GM04503 (cell line): ENCODE data around the gene LY86.
"Not testable (repeated sequence)": the region's sequence is repeated elsewhere in the genome, so short reads cannot be mapped to it uniquely, and the experiment has no call there.

Source experiments
- DNase-seq: peaks from one replicate; pipeline ENCODE4 v3.0.0-alpha.2; 2012; ENCODE audit warnings: low read depth

The LY86 gene

DNA sequence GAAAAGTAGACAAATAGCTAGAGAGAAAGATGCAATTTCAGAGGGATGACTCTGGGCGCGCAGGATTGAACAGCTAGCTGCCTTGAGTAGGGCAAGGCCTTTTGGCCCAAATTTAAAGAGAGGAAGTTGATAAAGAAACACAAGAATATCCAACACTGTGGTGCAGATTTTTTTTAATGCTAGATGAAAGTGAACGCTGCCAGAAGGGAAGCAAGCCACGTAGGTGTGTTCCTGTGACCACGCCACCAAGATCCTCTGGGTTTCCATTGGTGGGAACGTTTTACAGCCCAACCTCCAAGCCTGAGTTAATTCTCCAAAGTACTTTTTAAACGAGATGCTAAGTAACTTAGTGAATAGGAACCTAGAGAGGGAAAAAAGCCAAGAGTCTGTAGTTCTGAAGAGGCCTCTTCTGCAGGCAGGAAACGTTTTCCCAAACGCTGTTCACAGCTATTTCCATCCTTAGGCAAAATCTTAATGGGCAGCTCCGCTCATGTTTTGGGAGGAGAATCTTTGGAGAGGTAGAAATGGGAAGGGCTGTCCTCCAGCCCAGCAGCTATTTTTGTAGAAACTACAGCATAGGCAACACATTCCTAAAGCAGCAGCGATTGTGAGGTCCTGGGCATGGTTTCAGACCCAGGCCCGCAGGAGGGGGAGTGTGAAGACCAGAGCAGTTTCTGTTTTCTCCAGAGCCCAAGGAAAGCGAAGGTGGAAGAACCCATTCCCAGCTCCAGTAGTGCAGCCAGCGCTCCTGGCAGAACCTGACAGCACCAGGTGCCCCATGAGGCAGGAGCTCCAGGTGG, 8.2 kb downstream of the LY86 start:
- no peak for DNase-seq

DNA sequence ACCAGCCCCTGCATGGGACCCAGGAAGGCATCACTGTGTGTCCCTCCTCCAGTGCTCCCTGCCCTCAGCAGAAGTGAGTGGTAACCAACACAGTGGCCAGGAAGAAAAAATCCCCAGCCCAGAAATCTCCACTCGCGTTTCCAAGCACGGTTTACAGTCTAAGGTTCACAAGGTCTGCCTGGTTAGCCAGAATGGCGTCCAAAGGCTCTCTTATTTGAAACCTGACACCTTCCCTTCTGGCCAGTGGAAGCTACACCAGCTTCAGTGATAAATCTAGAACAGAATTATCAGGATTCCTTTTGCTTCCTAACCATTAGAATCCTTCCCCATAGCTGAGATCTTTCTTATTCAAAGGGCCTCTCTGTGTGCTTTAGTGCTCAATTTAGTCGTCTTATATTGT, 9.2 kb downstream of the LY86 start:
- no peak for DNase-seq

DNA sequence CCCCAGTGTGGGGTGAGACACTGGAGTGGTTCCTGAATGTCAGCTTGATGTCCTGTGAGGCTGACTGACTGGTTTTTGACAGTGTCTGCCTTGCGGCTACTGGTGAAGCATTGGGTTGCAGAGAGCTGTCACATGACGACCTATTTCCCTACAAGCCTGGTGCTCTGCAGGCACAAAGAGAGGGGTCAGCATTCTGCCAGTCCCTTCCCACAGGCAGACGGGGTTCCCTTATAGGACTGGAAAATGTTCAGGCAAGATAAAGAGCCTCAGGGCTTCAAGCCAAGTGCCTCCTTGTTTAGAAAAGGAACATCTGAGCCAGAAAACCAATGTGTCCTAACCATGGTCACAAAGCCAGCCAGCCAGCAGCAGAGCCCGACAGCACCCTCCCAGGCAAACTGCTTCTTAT, 11.0 kb downstream of the LY86 start:
- DNase-seq = no peak

DNA sequence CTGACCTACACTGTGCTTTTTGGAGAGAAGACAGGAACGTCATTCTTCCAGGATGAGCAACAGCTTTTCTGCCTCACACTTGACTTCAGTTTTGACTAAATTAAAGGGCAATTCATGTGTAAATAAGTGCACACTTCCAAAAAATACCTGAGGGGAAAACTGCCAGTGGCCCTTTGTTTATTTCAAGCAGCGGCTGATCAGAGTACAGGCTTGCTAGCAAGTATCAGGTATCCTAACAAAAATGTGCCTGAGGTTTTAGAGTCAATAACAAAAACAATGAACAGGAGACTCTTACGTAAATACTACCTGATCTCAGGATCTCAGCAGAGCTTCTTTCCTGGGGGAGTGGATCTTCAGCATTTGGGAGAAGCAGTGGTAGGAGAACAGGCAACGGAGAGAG, 12.4 kb downstream of the LY86 start:
- DNase-seq = no peak

DNA sequence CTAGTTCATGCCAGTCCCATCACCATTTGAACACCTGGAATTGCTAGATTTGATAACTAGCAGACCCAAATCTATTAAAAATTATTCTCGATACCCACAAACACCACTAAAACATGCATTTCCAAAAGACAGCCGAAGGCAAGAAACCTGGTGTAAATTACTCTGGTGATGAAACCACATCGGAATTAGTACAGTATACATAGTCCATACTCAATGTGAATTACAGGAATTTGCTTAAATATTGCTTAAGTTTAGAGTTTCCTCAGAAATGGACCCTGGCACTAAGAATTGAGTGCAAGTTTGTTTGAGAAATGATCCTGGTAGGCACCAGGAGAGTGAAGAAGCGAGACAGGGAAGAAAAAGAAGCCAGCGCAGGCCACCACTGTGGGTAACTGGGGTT, 13.7 kb downstream of the LY86 start:
- DNase-seq = no peak

DNA sequence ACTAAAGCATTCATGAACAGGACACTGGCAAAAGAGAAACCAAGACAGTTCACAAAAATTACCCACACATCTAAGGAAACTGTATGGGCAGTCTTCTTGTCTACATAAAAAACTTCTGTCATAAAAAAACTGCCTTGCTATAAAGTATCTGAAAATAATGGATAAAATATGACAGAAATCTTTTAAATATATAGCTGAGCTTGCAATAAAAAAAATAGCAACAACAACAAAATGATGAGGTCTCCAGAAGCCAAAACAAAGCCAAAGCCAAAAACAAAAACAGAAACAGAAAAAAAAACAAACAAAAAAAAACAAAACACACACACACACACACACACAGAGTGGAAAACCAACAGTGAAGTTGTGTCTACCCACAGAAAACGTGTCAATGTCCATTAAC, 14.8 kb downstream of the LY86 start:
- DNase-seq = no peak

DNA sequence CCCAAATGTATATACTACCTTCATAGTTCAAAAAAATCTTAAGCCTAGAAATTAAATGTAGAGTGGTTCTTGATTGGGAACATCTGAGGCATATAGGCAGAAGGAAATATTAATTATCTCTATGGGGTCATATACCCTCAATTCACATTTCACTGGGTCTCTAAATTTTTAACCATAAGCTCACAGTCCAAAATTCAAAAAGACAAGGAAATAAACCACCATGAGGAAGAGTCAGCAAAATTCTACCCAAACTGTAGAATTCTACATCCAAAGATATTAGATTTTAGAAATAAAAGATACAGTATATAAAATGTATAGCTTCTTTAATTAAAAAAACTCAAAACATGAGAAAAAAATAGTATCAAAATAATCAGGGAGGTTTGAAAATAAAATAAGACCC, 15.5 kb downstream of the LY86 start:
- DNase-seq = no peak

DNA sequence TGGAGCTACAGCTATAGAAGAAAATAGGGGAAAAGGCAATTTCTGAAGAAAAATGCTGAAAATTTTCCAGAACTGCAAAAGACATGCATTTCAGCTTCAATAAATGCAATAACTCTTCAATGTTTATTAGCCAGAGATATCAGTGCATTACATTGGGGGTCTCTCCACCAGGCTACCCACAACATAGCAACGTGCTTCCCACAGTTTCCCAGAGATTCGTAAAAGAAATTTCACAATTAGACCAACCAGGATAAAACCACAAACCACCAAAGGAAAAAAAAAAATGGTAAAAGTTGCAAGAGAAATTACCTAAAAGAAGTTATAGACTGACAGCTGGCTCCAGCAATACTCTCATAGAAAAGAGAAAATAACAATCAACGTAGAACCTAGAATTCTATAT, 16.0 kb downstream of the LY86 start:
- no peak for DNase-seq

DNA sequence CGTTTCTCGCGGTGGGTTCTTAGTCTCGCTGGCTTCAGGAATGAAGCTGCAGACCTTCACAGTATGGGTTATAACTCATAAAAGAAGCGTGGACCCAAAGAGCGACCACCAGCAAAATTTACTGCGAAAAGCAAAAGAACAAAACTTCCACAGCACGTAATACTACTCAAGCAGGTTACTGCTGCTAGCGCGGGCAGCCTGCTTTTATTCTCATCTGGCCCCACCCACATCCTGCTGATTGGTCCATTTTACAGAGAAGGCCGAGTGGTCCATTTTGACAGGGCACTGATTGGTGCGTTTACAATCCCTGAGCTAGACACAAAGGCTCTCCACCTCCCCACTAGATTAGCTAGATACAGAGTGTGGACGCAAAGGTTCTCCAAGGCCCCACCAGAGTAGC, 17.4 kb downstream of the LY86 start:
- no peak for DNase-seq

DNA sequence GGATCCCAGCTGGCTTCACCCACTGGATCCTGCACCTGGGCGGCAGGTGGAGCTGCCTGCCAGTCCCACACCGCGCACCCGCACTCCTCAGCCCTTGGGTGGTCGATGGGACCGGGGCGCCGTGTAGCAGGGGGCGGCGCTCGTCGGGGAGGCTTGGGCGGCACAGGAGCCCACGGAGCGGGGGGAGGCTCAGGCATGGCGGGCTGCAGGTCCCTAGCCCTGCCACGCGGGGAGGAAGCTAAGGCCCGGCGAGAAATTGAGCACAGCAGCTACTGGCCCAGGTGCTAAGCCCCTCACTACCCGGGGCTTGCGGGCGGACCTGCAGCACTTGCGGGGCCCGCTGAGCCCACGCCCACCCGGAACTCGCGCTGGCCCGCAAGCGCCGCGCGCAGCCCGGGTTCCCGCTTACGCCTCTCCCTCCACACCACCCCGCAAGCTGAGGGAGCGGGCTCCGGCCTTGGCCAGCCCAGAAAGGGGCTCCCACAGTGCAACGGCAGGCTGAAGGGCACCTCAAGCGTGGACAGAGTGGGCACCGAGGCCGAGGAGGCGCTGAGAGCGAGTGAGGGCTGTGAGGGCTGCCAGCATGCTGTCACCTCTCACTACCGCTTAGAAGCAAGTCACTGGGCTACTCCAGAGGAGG, 18.0 kb downstream of the LY86 start:
- DNase-seq = not testable (repeated sequence)

DNA sequence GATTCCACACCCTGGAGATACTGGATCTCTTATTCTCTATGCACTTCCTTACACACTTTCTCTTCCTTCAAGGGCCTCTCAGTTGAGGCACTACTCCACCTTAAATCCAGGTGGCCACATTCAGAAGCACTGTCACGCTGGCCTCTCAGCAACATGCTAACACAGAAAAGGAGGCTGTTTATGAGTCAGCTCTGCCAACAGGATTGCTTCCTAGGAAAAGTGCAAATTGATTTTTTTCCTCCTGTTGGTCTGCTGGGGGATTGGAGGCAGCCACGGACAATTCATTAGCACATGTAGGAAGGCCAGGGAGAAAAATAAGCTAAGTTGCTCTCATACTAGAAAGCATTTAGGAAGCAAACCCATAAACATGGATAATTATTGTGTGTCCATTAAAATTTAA, 20.9 kb downstream of the LY86 start:
- DNase-seq = no peak

DNA sequence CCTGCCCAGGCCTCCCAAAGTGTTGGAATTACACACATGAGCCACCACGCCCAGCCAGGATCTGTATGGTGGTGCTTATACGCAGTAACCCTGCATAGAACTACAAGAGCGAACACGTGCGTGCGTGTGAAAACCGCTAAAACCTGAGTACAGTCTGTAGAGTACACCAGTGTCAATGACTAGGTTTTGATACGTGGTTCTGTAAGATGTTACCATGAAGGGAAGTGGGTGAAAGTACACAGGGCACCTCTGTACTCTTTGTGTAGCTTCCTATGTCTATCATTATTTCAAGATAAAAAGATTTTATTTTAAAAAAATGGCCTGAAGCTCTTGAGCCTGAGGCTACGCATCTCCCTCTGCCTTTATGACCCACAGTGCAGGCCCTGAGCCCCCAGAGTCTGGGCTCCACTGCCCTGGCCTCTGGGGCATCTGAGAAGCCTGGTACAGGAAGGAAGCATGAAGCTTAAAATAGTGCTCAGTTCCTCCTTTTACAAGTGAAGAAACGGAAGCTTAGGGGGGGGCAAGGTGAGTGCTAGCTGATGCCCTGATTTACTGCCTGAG, 21.6 kb downstream of the LY86 start:
- no peak for DNase-seq

DNA sequence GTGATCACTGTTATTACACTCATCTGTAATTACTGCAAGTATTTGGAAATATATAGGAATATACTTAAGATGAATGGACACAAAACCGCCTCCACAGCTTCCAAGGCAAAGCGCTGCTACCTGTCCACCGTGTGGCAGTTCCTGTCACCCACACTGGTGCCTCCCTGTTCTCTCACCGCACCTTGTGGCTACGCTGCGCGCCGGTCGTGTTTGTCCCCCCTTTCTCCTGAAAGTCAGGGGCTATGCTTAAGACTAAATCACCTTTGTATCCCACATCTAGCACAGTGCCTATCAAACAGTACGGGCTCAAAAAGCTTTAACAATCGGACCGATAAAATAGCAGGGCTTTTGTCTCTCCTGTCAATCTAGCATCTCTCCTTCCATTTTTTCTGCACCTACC, 23.0 kb downstream of the LY86 start:
- no peak for DNase-seq

DNA sequence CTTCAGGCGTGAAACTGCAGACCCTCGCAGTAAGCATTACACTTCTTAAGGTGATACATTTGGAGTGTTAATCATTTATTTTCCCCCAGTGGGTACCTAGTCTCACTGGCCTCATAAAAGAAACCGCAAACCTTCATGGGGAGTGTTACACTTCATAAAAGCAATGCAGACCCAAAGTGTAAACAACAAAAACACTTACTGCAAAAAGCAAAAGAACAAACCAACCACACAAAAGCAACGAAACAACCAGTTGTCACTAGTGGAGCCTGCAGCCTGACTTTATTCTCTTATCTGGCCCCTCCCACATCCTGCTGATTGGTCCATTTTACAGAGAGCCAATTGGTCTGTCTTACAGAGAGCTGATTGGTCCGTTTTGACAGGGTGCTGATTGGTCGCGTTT, 23.8 kb downstream of the LY86 start:
- DNase-seq = no peak

DNA sequence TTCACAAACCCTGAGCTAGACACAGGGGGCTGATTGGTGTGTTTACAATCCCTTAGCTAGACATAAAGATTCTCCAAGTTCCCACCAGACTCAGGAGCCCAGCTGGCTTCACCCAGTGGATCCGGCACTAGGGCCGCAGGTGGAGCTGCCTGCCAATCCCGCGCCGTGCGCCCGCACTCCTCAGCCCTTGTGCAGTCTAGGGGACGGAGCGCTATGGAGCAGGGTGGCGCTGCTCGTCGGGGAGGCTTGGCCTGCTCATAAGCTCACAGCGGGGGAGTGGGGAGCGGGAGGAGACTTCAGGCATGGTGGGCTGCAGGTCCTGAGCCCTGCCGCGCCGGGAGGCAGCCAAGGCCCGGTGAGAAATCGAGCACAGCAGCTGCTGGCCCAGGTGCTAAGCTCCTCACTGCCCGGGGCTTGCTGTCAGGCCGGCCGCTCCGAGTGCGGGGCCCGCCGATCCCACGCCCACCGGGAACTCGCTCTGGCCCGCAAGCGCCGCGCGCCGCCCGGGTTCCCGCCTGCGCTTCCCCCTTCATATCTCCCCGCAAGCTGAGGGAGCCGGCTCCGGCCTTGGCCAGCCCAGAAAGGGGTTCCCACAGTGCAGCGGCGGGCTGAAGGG, 24.7 kb downstream of the LY86 start:
- not testable (repeated sequence) for DNase-seq

DNA sequence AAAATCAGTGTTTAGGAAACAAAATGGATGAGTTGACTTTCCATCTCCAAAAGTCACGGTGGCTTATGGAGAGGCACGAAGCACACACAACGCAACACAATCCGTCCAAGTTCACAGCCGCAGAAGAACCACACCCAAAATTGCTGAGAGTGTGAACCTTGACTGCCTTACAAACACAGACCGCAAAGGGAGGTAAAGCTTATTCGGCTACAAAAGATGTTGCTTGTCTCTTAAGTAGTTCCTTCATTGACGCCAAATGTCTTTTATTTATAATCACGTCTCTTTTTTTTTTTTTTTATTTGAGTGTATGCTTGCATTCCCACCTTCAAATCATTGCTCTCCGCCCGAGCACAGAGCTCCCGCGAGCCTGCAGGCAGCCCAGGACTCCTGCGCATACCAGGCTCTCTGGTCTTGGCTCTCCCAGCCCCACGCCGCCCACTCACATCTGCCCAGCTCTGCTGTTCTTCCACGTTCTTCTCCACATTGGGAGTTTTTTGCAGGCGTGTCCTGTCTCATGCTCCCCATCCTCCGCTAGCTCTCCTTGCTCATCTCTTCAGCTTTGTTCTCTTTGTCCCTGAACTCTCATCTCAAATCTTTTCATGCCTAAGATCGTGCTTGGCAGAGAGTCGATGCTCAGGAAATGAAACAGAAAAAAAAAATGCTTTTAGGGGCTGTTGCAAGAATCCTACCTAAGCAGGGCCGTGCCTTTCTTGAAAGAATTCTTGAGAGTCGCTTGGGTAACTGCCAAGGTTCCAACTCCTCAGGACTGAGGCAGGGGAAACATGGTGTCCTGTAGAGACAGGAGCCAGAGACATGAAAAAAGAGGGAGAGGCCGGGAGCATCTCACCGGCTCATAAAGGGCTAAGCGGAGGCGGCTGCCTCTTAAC, 25.8 kb downstream of the LY86 start:
- no peak for DNase-seq

DNA sequence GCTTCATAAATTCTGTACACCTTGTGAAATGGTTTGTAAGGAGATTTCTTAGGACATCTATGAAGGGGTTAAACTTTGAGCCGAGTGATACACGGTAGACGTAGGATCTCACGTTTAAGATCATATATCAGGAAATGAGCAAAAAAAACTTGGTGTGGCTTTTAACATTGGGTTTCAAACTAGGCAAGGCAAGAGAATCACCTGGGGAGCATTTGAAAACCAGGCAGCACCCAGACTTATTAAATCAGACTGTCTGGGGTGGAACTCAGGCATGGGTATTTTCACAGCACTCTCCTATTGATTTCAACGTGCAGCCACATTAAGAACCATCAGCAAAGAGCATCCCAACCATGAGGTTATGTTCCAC, 26.4 kb downstream of the LY86 start:
- no peak for DNase-seq

DNA sequence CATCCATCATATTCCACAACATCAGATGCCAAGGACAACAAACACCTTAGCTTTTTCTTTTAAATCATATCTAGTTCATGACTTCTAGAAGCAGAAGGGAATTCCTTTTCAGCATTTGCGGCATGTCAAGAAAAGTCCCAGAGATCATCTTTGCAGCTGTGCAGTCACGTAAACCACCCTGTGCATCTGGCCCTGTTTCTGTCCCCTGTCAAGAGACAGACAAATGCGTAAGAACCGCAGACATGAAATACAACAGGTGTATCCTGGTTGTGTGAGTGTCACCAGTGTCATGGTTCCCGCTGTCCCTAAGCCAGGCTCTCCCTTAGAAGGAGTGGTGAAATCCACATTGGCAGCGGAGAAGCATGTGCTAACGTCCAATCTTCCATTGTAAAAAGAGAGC, 28.1 kb downstream of the LY86 start:
- DNase-seq = no peak

DNA sequence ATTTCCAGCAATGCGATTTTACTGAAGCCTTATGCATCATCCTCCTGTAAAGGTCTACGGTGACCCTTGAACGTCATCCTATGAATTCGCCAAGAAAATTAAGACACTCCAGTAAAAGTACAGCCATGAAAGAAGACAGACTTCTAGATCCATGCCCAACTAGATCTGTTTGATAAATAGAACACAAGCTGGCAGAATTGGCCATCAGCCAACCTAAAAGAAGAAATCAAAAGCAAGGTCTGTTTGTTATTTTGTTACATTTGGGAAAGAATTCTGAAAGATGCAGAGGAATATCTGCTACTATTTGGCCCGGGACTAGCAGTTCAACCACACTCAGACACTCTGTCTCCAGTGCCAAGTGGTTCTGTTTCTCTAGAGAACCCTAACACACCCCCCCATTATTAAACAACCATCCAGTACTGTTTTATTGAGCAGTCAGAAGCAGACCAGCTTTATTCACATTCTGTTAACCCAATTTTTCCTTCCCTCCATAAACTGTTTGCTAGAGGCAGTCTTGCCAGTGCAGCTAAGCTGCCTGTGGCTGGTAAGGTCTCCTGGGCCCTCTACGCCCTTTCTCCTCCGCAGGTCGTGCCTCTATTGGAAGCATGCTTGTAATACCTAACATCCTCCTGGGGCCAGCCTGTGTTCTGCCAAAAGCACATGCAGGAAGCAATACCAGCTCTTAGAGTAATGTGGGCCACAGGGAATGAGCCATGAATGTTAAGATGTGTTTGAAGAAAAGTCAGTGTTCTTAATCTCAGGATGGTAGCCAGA, 30.7 kb downstream of the LY86 start:
- no peak for DNase-seq

DNA sequence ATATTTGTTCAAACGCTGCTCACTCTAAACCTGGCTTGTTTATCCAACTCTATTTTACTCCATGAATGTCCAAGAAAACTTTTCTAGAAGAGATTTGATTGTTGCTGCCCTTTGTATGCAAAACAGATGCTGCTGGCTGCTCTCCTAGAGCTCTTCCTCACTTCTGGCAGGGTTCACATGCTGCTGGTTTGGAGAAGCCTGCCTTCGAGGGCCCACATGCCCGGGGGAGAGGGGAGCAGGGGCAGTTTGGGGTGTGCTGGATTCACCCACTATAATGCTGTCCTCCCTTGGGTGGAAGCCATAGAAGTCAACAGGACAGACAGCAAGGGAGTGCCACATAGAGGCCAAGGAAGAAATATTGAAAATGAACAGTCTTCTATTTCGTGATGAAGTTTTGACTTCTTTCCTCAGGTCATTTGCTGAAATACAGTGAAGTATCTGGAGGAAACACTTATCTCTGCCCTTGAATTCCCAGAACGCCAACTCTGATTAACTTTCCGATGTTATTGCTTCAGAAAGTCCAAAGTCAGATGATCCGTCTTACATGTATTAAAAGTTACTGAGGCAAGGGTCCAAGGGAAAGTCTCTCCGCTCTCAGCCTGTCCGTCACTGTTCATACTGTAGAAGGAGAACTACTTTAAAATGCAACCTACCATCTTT, 32.4 kb downstream of the LY86 start:
- DNase-seq = no peak

DNA sequence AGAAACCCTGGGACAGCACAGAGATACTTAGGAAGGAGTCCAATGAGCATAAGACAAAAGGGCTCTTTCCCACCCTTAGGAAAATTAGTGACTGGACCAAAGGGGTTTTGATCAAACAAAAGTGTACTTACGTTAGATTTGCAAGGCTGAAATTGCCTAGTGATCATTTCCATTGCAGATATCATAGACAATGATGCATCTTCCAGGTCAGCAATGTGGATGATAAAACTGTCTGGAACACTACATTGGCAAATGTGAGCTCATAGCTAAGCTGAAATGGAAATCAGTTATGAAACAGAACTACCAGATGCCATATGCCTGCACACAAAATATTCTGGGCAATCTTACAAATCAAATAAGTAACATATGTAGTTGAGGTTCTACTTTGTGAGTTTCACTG, 34.0 kb downstream of the LY86 start:
- no peak for DNase-seq
